GM12801 (cell line): ENCODE results near the gene ZNF91.

Experiments
- CTCF ChIP-seq: IDR thresholded peaks from one replicate; pipeline ENCODE4 v1.5.1; 2011; ENCODE audit warnings: control low read depth; ENCODE audit not compliant: insufficient read length; ENCODE audit errors: extremely low read depth

Gene ZNF91

GRCh38 chr19:23406091-23406490 is 10.8 kb upstream of the ZNF91 start:
- TF ChIP-seq CTCF, result no peak

- no peak for TF ChIP-seq CTCF
Measured at GRCh38 chr19:23404676-23405075, 9.4 kb upstream of the ZNF91 start.

GRCh38 chr19:23403581-23404324 is 8.5 kb upstream of the ZNF91 start:
- no peak for TF ChIP-seq CTCF

- no peak for TF ChIP-seq CTCF
Measured at GRCh38 chr19:23403052-23403451, 7.8 kb upstream of the ZNF91 start.

GRCh38 chr19:23402388-23402787 is 7.1 kb upstream of the ZNF91 start:
- TF ChIP-seq CTCF, result no peak

GRCh38 chr19:23401086-23401610 is 5.9 kb upstream of the ZNF91 start:
- no peak for TF ChIP-seq CTCF

GRCh38 chr19:23399443-23399842 is 4.2 kb upstream of the ZNF91 start:
- no peak for TF ChIP-seq CTCF
